Fibroblast of lung (primary cell): ENCODE results near the gene PSMB5. TPM values are rescaled to one million over a fixed set of nuclear protein-coding genes. Genes with fewer than 3 reads are reported as not detected.
A peak's percentile ranks its signal among the peaks of the same experiment; 100 is the strongest.

Source experiments
- DNase-seq, 2 donors: peaks; one replicate each; pipeline versions ENCODE4 v3.0.0 to v3.0.0-alpha.2; 2010; ENCODE audit warnings: low read depth in 2 of 2
- H2AFZ ChIP-seq: 2 replicates; pipeline ENCODE4 v1.5.1; 2012; ENCODE audit warnings: low read length, control low read depth, inconsistent platforms
- H3K27ac ChIP-seq: 2 replicates; pipeline ENCODE4 v1.5.1; 2011; ENCODE audit warnings: low read length, control low read depth; ENCODE audit not compliant: insufficient read depth
- H3K27me3 ChIP-seq: 2 replicates; pipeline ENCODE4 v1.5.1; 2011; ENCODE audit warnings: mild to moderate bottlenecking, low read length; ENCODE audit not compliant: control insufficient read depth, insufficient read depth
- H3K36me3 ChIP-seq: 2 replicates; pipeline ENCODE4 v1.5.1; 2011; ENCODE audit warnings: low read length; ENCODE audit not compliant: control insufficient read depth, insufficient read depth
- H3K4me1 ChIP-seq: 2 replicates; pipeline ENCODE4 v1.5.1; 2011; ENCODE audit warnings: low read length; ENCODE audit not compliant: control insufficient read depth, insufficient read depth; ENCODE audit errors: extremely low read depth
- H3K4me2 ChIP-seq: 2 replicates; pipeline ENCODE4 v1.5.1; 2011; ENCODE audit warnings: low read length, control low read depth; ENCODE audit not compliant: insufficient read depth; ENCODE audit errors: extremely low read depth
- H3K4me3 ChIP-seq, 4 experiments: fragments of 200-600 bp in 1 of 4; sonication (generic) in 1 of 4; replicated peaks in 1 of 4; 2 replicates each; pipeline ENCODE4 v1.5.1; 2011 to 2016; ENCODE audit warnings: low read length in 4 of 4, low read depth in 3 of 4, mild to moderate bottlenecking in 3 of 4, control low read depth in 2 of 4, inconsistent platforms in 1 of 4, mixed read lengths in 1 of 4; ENCODE audit not compliant: insufficient read depth in 1 of 4; ENCODE audit errors: control extremely low read depth in 1 of 4
- H3K79me2 ChIP-seq: 2 replicates; pipeline ENCODE4 v1.5.1; 2012; ENCODE audit warnings: mild to moderate bottlenecking, low read length, inconsistent platforms; ENCODE audit not compliant: control insufficient read depth, insufficient read depth
- H3K9ac ChIP-seq: 2 replicates; pipeline ENCODE4 v1.5.1; 2011; ENCODE audit warnings: mild to moderate bottlenecking, low read length, control low read depth; ENCODE audit not compliant: insufficient read depth
- H3K9me3 ChIP-seq: 2 replicates; pipeline ENCODE4 v1.5.1; 2012; ENCODE audit warnings: low read depth, low read length; ENCODE audit not compliant: control insufficient read depth, insufficient read depth
- H4K20me1 ChIP-seq: 2 replicates; pipeline ENCODE4 v1.5.1; 2011; ENCODE audit warnings: low read length; ENCODE audit not compliant: control insufficient read depth, insufficient read depth; ENCODE audit errors: extremely low read depth
- CTCF ChIP-seq, 2 donors: IDR thresholded peaks in 1 of 2; conservative IDR thresholded peaks in 1 of 2; 1 replicate in 1 of 2; 2 replicates in 1 of 2; pipeline ENCODE4 v1.5.1; 2011 to 2012; ENCODE audit warnings: low read length in 2 of 2, control low read depth in 1 of 2, inconsistent platforms in 1 of 2, low read depth in 1 of 2, mild to moderate bottlenecking in 1 of 2
- EZH2 ChIP-seq: IDR thresholded peaks from 2 replicates; pipeline ENCODE4 v1.5.1; 2012; ENCODE audit warnings: low read length, control low read depth, mild to moderate bottlenecking; ENCODE audit errors: missing control alignments
- polyA plus RNA-seq, 2 donors: library from polyadenylated mRNA; depleted of rRNA in 1 of 2; stranded (reverse) in 1 of 2; unstranded in 1 of 2; fragments of >200 nt; gene quantifications; 2 replicates each; pipeline ENCODE4 v1.2.1, GENCODE V29; 2011 to 2012; ENCODE audit warnings: missing spikeins in 1 of 2
- total RNA-seq: library from RNA; depleted of rRNA; stranded (reverse); fragments of >200 nt; gene quantifications from 2 replicates; pipeline ENCODE4 v1.2.1, GENCODE V29; 2014

The PSMB5 gene
- total and polyA plus RNA-seq, 2 donors (not counting 1 experiment from before 2014, with no cell fraction given): 166 to 237 TPM

- H3K4me2 ChIP-seq: no peak overlapping the region
- peak in 1 of 2 donors; percentile 19 for DNase-seq
- no peaks in the 10 kb centered on the region for H4K20me1 ChIP-seq
- H3K9ac ChIP-seq: no peak overlapping the region
- no peak overlapping the region for H3K27ac ChIP-seq
- H2AFZ ChIP-seq: no peak overlapping the region
- H3K79me2 ChIP-seq: no peaks in the 10 kb centered on the region
- no peaks in the 10 kb centered on the region for H3K9me3 ChIP-seq
- H3K36me3 ChIP-seq: no peaks in the 10 kb centered on the region
- TF ChIP-seq CTCF (conservative IDR thresholded peaks at IDR 0.05 in 1 of 2, IDR thresholded peaks at IDR 0.05 in 1 of 2; ENCODE audit: low read depth in 1 of 2, low read length in 2 of 2) (no peak), EZH2 (no peak)
- peaks cover 3% of the 10 kb centered on the region for H3K4me1 ChIP-seq
- no peaks in the 10 kb centered on the region for H3K27me3 ChIP-seq
- H3K4me3 ChIP-seq: no peak overlapping the region
Measured at GRCh38 chr14:22993517-22993916, 41.2 kb downstream of the PSMB5 start.

GRCh38 chr14:22991852-22992251 is 42.8 kb downstream of the PSMB5 start:
- no peaks in the 10 kb centered on the region for H3K79me2 ChIP-seq
- no peak overlapping the region for H2AFZ ChIP-seq
- no peak for TF ChIP-seq EZH2
- TF ChIP-seq CTCF (conservative IDR thresholded peaks at IDR 0.05 in 1 of 2, IDR thresholded peaks at IDR 0.05 in 1 of 2; ENCODE audit: low read depth in 1 of 2, low read length in 2 of 2): no peak
- H4K20me1 ChIP-seq: no peaks in the 10 kb centered on the region
- H3K9ac ChIP-seq: no peak overlapping the region
- H3K9me3 ChIP-seq: no peaks in the 10 kb centered on the region
- no peak for DNase-seq
- H3K4me3 ChIP-seq: no peak overlapping the region
- no peak overlapping the region for H3K27ac ChIP-seq
- no peak overlapping the region for H3K4me2 ChIP-seq
- H3K4me1 ChIP-seq: peaks cover 3% of the 10 kb centered on the region
- no peaks in the 10 kb centered on the region for H3K27me3 ChIP-seq
- H3K36me3 ChIP-seq: no peaks in the 10 kb centered on the region

GRCh38 chr14:22987291-22987690 is 47.4 kb downstream of the PSMB5 start:
- Histone ChIP-seq H4K20me1 (no peaks in the 10 kb centered on the region), H3K4me3 (no peak overlapping the region), H3K36me3 (no peaks in the 10 kb centered on the region), H3K4me2 (no peak overlapping the region), H3K27me3 (no peaks in the 10 kb centered on the region), H3K4me1 (no peaks in the 10 kb centered on the region), H3K79me2 (peaks cover 5% of the 10 kb centered on the region), H3K27ac (no peak overlapping the region), H2AFZ (no peak overlapping the region), H3K9me3 (no peaks in the 10 kb centered on the region), H3K9ac (no peak overlapping the region)
- no peak for DNase-seq
- no peak for TF ChIP-seq CTCF (conservative IDR thresholded peaks at IDR 0.05 in 1 of 2, IDR thresholded peaks at IDR 0.05 in 1 of 2; ENCODE audit: low read depth in 1 of 2, low read length in 2 of 2)
- TF ChIP-seq EZH2: no peak
